COLO668 (cell line): ENCODE data around the gene SPINK14.

Source experiments
- DNase-seq: peaks from one replicate; lab custom pipeline; 2025; ENCODE audit not compliant: unreplicated experiment; lab: John Stamatoyannopoulos, UW

Gene SPINK14

GRCh38 chr5:148193202-148193601 is 24.9 kb downstream of the SPINK14 start:
- no peak for DNase-seq

- DNase-seq, result no peak
Measured at GRCh38 chr5:148201151-148201550, 32.8 kb downstream of the SPINK14 start.

GRCh38 chr5:148202531-148203203 is 34.3 kb downstream of the SPINK14 start, which contains the start of gene SPINK6:
Gene SPINK6, plus strand, starts transcription at chr5:148203042. Its CDS starts 55 bp downstream, at chr5:148203097.
- DNase-seq, result no peak

GRCh38 chr5:148205044-148205806 is 36.9 kb downstream of the SPINK14 start:
- no peak for DNase-seq

- DNase-seq, result no peak
Measured at GRCh38 chr5:148205865-148206264, 37.5 kb downstream of the SPINK14 start.

GRCh38 chr5:148206620-148207019 is 38.3 kb downstream of the SPINK14 start:
- DNase-seq, result no peak

GRCh38 chr5:148208226-148208625 is 39.9 kb downstream of the SPINK14 start:
- no peak for DNase-seq

GRCh38 chr5:148209151-148209770 is 40.9 kb downstream of the SPINK14 start:
- no peak for DNase-seq

GRCh38 chr5:148214665-148215185 is 46.4 kb downstream of the SPINK14 start:
- no peak for DNase-seq

GRCh38 chr5:148221508-148221907 is 53.2 kb downstream of the SPINK14 start:
- DNase-seq, result no peak

GRCh38 chr5:148224117-148224742 is 55.9 kb downstream of the SPINK14 start:
- no peak for DNase-seq
